HG02588 (cell line): ENCODE results near the gene MEIOSIN.
"Not testable (repeated sequence)": the region's sequence is repeated elsewhere in the genome, so short reads cannot be mapped to it uniquely, and the experiment has no call there.

ENCODE experiments used
- ATAC-seq: cut with Tn5 transposase; IDR thresholded peaks from one replicate; pipeline ENCODE4 v1.9.1; 2021; ENCODE audit warnings: mild to moderate bottlenecking, moderate library complexity; ENCODE audit not compliant: unreplicated experiment

The MEIOSIN gene

GRCh38 chr19:45717131-45717982, 15.9 kb upstream of the MEIOSIN start:
- peak; percentile 90 for ATAC-seq

- ATAC-seq: no peak
Measured at GRCh38 chr19:45717983-45718650, 15.1 kb upstream of the MEIOSIN start.

- ATAC-seq: not testable (repeated sequence)
Measured at GRCh38 chr19:45720065-45720464, 13.2 kb upstream of the MEIOSIN start.

- ATAC-seq: not testable (repeated sequence)
Measured at GRCh38 chr19:45728683-45729082, 4.6 kb upstream of the MEIOSIN start.

GRCh38 chr19:45729800-45730290, 3.4 kb upstream of the MEIOSIN start:
- no peak for ATAC-seq

- peak; percentile 89 for ATAC-seq
Measured at GRCh38 chr19:45730368-45731288, 2.6 kb upstream of the MEIOSIN start, which contains the start of gene FBXO46. FBXO46 (minus strand) TSS chr19:45730896; CDS start chr19:45713495, 17,401 bp downstream.

GRCh38 chr19:45739498-45740439, 6.5 kb downstream of the MEIOSIN start:
- ATAC-seq: no peak

GRCh38 chr19:45742969-45743368, 9.7 kb downstream of the MEIOSIN start:
- no peak for ATAC-seq

GRCh38 chr19:45745606-45746005, 12.4 kb downstream of the MEIOSIN start:
- ATAC-seq: no peak

GRCh38 chr19:45746866-45747265, 13.6 kb downstream of the MEIOSIN start:
- no peak for ATAC-seq

- no peak for ATAC-seq
Measured at GRCh38 chr19:45747513-45747912, 14.3 kb downstream of the MEIOSIN start.

GRCh38 chr19:45751483-45751882, 18.2 kb downstream of the MEIOSIN start:
- not testable (repeated sequence) for ATAC-seq

GRCh38 chr19:45752639-45753038, 19.4 kb downstream of the MEIOSIN start:
- ATAC-seq: no peak

- no peak for ATAC-seq
Measured at GRCh38 chr19:45753548-45753947, 20.3 kb downstream of the MEIOSIN start.

GRCh38 chr19:45754323-45754722, 21.1 kb downstream of the MEIOSIN start:
- ATAC-seq: no peak

- ATAC-seq: no peak
Measured at GRCh38 chr19:45757695-45758094, 24.5 kb downstream of the MEIOSIN start.

- no peak for ATAC-seq
Measured at GRCh38 chr19:45758921-45759320, 25.7 kb downstream of the MEIOSIN start.

GRCh38 chr19:45761714-45762113, 28.5 kb downstream of the MEIOSIN start:
- no peak for ATAC-seq

- no peak for ATAC-seq
Measured at GRCh38 chr19:45762870-45763631, 29.8 kb downstream of the MEIOSIN start.
